ENCODE measurements around the gene TMEM131. TPM values are rescaled to one million over a fixed set of nuclear protein-coding genes. Genes with fewer than 3 reads are reported as not detected.

TMEM131 gene
- total RNA-seq, 1 donor from 2014 or later, result 11.7 TPM

GRCh38 chr2:97726261-97727064, 269.3 kb downstream of the TMEM131 start:
- DNase-seq (ENCODE audit: low read depth in 2 of 2), result peak in 1 of 2 donors; percentile 95

GRCh38 chr2:97724946-97725688, 270.6 kb downstream of the TMEM131 start:
- DNase-seq (ENCODE audit: low read depth in 2 of 2), result no peak

GRCh38 chr2:97724501-97724900, 271.2 kb downstream of the TMEM131 start:
- no peak for DNase-seq (ENCODE audit: low read depth in 2 of 2)

GRCh38 chr2:97724073-97724410, 271.7 kb downstream of the TMEM131 start:
- no peak for DNase-seq (ENCODE audit: low read depth in 2 of 2)

- DNase-seq (ENCODE audit: low read depth in 2 of 2), result no peak
Measured at GRCh38 chr2:97723156-97724072, 272.3 kb downstream of the TMEM131 start.

- no peak for DNase-seq (ENCODE audit: low read depth in 2 of 2)
Measured at GRCh38 chr2:97722227-97722626, 273.5 kb downstream of the TMEM131 start.

- no peak for DNase-seq (ENCODE audit: low read depth in 2 of 2)
Measured at GRCh38 chr2:97720746-97721145, 275.0 kb downstream of the TMEM131 start.

GRCh38 chr2:97719362-97720155, 276.2 kb downstream of the TMEM131 start:
- DNase-seq (ENCODE audit: low read depth in 2 of 2), result no peak

GRCh38 chr2:97718942-97719341, 276.8 kb downstream of the TMEM131 start:
- no peak for DNase-seq (ENCODE audit: low read depth in 2 of 2)

GRCh38 chr2:97718051-97718882, 277.5 kb downstream of the TMEM131 start:
- DNase-seq (ENCODE audit: low read depth in 2 of 2), result no peak

- no peak for DNase-seq (ENCODE audit: low read depth in 2 of 2)
Measured at GRCh38 chr2:97717613-97717995, 278.1 kb downstream of the TMEM131 start.

GRCh38 chr2:97716695-97717612, 278.8 kb downstream of the TMEM131 start:
- DNase-seq (ENCODE audit: low read depth in 2 of 2), result no peak

GRCh38 chr2:97715951-97716694, 279.6 kb downstream of the TMEM131 start:
- no peak for DNase-seq (ENCODE audit: low read depth in 2 of 2)

- DNase-seq (ENCODE audit: low read depth in 2 of 2), result no peak
Measured at GRCh38 chr2:97714950-97715652, 280.6 kb downstream of the TMEM131 start.

GRCh38 chr2:97714084-97714949, 281.4 kb downstream of the TMEM131 start:
- no peak for DNase-seq (ENCODE audit: low read depth in 2 of 2)

- DNase-seq (ENCODE audit: low read depth in 2 of 2), result no peak
Measured at GRCh38 chr2:97713296-97714083, 282.3 kb downstream of the TMEM131 start, which contains the start of gene ZAP70. Gene ZAP70 (plus strand): TSS chr2:97713576. CDS start chr2:97724037, 10,461 bp downstream.

Measured in lung microvascular endothelial cell (primary cell).